T1000 (cell line): ENCODE data around the gene PGBD5.

ENCODE experiments used
- DNase-seq: peaks from one replicate; lab custom pipeline; 2025; ENCODE audit warnings: mixed read lengths; lab: John Stamatoyannopoulos, UW

Gene PGBD5

GRCh38 chr1:230348386-230349019, 77.6 kb downstream of the PGBD5 start:
- no peak for DNase-seq

- no peak for DNase-seq
Observed at GRCh38 chr1:230347896-230348295, 78.2 kb downstream of the PGBD5 start.

- DNase-seq, result no peak
Observed at GRCh38 chr1:230345139-230345885, 80.8 kb downstream of the PGBD5 start.

- DNase-seq, result no peak
Observed at GRCh38 chr1:230342699-230343098, 83.4 kb downstream of the PGBD5 start.

GRCh38 chr1:230342019-230342418, 84.1 kb downstream of the PGBD5 start:
- DNase-seq, result no peak

- no peak for DNase-seq
Observed at GRCh38 chr1:230341162-230341546, 85.0 kb downstream of the PGBD5 start.

- no peak for DNase-seq
Observed at GRCh38 chr1:230340526-230341161, 85.5 kb downstream of the PGBD5 start.

GRCh38 chr1:230339033-230339432, 87.1 kb downstream of the PGBD5 start:
- DNase-seq, result no peak

GRCh38 chr1:230337266-230337665, 88.9 kb downstream of the PGBD5 start:
- no peak for DNase-seq

- no peak for DNase-seq
Observed at GRCh38 chr1:230335861-230336522, 90.1 kb downstream of the PGBD5 start.

GRCh38 chr1:230334447-230334837, 91.7 kb downstream of the PGBD5 start:
- no peak for DNase-seq

- no peak for DNase-seq
Observed at GRCh38 chr1:230333590-230334446, 92.3 kb downstream of the PGBD5 start.

- DNase-seq, result no peak
Observed at GRCh38 chr1:230332575-230333066, 93.5 kb downstream of the PGBD5 start.

- no peak for DNase-seq
Observed at GRCh38 chr1:230332061-230332460, 94.1 kb downstream of the PGBD5 start.

GRCh38 chr1:230330157-230330556, 96.0 kb downstream of the PGBD5 start:
- DNase-seq, result no peak

- no peak for DNase-seq
Observed at GRCh38 chr1:230328342-230329015, 97.7 kb downstream of the PGBD5 start.

- no peak for DNase-seq
Observed at GRCh38 chr1:230327892-230328284, 98.2 kb downstream of the PGBD5 start.

GRCh38 chr1:230326971-230327891, 98.9 kb downstream of the PGBD5 start:
- no peak for DNase-seq

- DNase-seq, result no peak
Observed at GRCh38 chr1:230323686-230324085, 102.4 kb downstream of the PGBD5 start.
